ENCODE measurements around the gene BCL7A. TPM values are rescaled to one million over a fixed set of nuclear protein-coding genes. Genes with fewer than 3 reads are reported as not detected.

Gene BCL7A
- polyA plus RNA-seq, 2 of the 4 experiments (the other 2 are of a cell fraction) = 9.2 to 9.4 TPM

DNA sequence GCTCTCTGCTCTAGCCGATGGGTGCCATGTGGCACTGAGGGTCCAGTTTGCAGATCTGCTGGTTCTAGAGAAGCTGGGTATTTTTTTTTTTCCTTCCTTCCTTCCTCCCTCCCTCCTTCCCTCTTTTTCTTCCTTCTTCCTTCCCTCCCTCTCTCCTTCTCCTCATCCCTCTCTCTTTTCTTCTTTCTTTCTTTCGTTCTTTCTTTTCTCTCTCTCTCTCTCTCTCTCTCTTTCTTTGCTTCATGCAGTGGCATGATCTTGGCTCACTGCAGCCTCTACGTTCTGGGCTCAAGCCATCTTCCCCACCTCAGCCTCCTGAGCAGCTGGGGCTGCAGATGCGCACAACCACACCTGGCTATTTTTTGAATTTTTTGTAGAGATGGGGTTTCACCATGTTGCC is 2.7 kb upstream of the BCL7A start:
- no peak overlapping the region for H3K27ac ChIP-seq
- H3K9me3 ChIP-seq = peaks cover 11% of the 10 kb centered on the region; the same call in 1 of the 3 replicates
- DNase-seq (ENCODE audit: low read depth in 1 of 2, low spot score in 1 of 2) = no peak
- H3K4me3 ChIP-seq = no peak overlapping the region
- CTCF ChIA-PET = interaction anchor here (1.0 to 1.4 kb wide), 2 partner anchors 102 to 207 kb away, joined by 3 to 4 read pairs; no protein-coding TSS in a partner anchor
- POLR2A ChIA-PET = no interaction called here
- peaks cover 11% of the 10 kb centered on the region for H3K4me1 ChIP-seq
- FAIRE-seq = no peak
- no peak overlapping the region for H3K4me2 ChIP-seq
- WGBS (ENCODE audit: missing lambda C conversion rate) = 89% methylated on average over 4 of the region's 4 CpGs
- TF ChIP-seq RNF2 (IDR thresholded peaks at IDR 0.05; ENCODE audit: borderline replicate concordance, low read depth) (no peak), E2F6 (IDR thresholded peaks at IDR 0.05; ENCODE audit: borderline replicate concordance, low read depth) (no peak), ZSCAN20 (CRISPR knock-in tag; IDR thresholded peaks at IDR 0.05) (no peak), EHF (CRISPR knock-in tag; IDR thresholded peaks at IDR 0.05) (no peak), FOSL2 (IDR thresholded peaks at IDR 0.05) (no peak), FOSL2 (CRISPR knock-in tag; IDR thresholded peaks at IDR 0.05) (no peak)
- no peak for ATAC-seq

DNA sequence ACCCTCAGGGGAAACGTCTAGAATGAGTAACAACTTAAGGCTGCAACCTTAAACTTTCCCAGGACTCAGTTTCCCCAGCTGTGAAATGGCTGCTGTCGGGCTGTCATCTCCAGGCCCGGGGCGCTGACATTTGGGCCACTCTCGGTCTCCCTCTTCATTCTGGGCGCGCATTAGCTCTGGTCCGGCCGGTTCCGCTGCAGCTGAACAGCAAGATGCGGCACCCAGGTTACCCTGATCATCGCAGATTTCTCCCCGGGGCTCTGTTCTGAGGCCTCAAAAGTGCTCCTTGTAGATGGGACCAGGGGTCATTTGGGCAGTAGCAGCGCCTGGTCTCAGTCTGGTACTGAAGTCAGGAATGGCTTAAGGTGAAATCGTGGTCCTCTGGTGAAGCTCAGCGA is 890 bp upstream of the BCL7A start:
- TF ChIP-seq HDAC2 (IDR thresholded peaks at IDR 0.05) = no peak
- H3K4me1 ChIP-seq = peaks cover 17% of the 10 kb centered on the region
- H3K4me2 ChIP-seq = peak overlapping the region; percentile 96
- ChIA-PET CTCF (interaction anchor here (0.6 to 2.4 kb wide), 7 partner anchors 9 to 227 kb away, joined by 3 to 9 read pairs (median 3); partner anchors contain the start of gene RHOF), POLR2A (interaction anchor here (0.8 to 1.2 kb wide), 4 partner anchors 29 to 205 kb away, joined by 3 to 4 read pairs (median 3); partner anchors contain the start of genes DIABLO and PSMD9)
- WGBS (ENCODE audit: missing lambda C conversion rate) = 94% methylated on average over 16 of the region's 16 CpGs
- peaks cover 11% of the 10 kb centered on the region; the same call in 1 of the 3 replicates for H3K9me3 ChIP-seq
- DNase-seq (ENCODE audit: low read depth in 1 of 2, low spot score in 1 of 2) (no peak), ATAC-seq (no peak), FAIRE-seq (no peak)
- peak overlapping the region; percentile 83 for H3K4me3 ChIP-seq
- H3K27ac ChIP-seq = peak overlapping the region; percentile 89 to 90; a peak in 3 of 6 replicates

DNA sequence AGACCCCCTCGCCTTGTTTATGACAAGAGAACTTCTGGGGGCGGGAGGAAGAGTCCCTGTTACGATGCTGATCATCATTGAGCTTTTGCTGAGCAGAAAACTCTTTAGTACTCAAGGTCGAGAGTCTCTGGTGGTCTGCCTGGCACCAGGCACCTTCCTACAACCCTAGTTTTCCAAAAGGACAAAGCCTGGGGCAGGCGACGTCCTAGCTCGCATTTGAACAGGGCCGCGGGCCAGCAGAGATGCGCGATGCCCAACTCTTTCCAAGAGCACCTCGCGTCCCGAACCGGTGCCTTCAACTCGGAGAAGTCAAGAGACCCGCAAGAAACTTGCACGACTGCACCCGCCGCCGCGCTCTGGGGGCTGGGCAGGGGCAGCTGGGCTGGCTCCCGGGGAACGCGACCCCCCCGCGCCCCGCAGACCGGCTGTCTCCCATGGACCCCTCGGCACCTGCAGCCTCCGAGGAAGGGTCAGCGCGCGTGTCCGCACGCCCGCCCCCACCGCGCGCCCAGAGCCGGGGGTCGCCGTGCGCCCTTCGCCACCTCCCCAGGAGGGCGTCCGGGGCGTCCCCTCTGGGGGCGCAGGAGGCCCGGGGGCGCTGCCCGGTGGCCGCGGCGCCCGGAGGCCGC is 377 bp upstream of the BCL7A start:
- ChIA-PET CTCF (interaction anchor here (0.6 to 2.4 kb wide), 7 partner anchors 10 to 227 kb away, joined by 3 to 9 read pairs (median 3); partner anchors contain the start of gene RHOF), POLR2A (interaction anchor here (0.5 to 1.2 kb wide), 6 partner anchors 30 to 205 kb away, joined by 3 to 4 read pairs (median 4); partner anchors contain the start of genes DIABLO and PSMD9)
- WGBS (ENCODE audit: missing lambda C conversion rate) = 11% methylated on average over 22 of the region's 57 CpGs
- Histone ChIP-seq H3K4me1 (peaks cover 17% of the 10 kb centered on the region), H3K4me3 (peak overlapping the region; percentile 83), H3K9me3 (peaks cover 11% of the 10 kb centered on the region; the same call in 1 of the 3 replicates), H3K27ac (peak overlapping the region; percentile 89 to 90), H3K4me2 (peak overlapping the region; percentile 96)
- ATAC-seq (peak; percentile 5 to 26; a peak in 5 of 6 replicates), FAIRE-seq (no peak), DNase-seq (ENCODE audit: low read depth in 1 of 2, low spot score in 1 of 2) (no peak)
- TF ChIP-seq PHF8 (IDR thresholded peaks at IDR 0.05; ENCODE audit: borderline replicate concordance, low read depth) = peak; percentile 22; the same call in 1 of the 2 replicates
- TF ChIP-seq, protein P1, sequence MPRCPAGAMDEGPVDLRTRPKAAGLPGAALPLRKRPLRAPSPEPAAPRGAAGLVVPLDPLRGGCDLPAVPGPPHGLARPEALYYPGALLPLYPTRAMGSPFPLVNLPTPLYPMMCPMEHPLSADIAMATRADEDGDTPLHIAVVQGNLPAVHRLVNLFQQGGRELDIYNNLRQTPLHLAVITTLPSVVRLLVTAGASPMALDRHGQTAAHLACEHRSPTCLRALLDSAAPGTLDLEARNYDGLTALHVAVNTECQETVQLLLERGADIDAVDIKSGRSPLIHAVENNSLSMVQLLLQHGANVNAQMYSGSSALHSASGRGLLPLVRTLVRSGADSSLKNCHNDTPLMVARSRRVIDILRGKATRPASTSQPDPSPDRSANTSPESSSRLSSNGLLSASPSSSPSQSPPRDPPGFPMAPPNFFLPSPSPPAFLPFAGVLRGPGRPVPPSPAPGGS (IDR thresholded peaks at IDR 0.05) = no peak
- TF ChIP-seq HES2 (IDR thresholded peaks at IDR 0.05) = no peak
- peak; percentile 14; the same call in 1 of the 2 replicates for TF ChIP-seq MAX (IDR thresholded peaks at IDR 0.05)

DNA sequence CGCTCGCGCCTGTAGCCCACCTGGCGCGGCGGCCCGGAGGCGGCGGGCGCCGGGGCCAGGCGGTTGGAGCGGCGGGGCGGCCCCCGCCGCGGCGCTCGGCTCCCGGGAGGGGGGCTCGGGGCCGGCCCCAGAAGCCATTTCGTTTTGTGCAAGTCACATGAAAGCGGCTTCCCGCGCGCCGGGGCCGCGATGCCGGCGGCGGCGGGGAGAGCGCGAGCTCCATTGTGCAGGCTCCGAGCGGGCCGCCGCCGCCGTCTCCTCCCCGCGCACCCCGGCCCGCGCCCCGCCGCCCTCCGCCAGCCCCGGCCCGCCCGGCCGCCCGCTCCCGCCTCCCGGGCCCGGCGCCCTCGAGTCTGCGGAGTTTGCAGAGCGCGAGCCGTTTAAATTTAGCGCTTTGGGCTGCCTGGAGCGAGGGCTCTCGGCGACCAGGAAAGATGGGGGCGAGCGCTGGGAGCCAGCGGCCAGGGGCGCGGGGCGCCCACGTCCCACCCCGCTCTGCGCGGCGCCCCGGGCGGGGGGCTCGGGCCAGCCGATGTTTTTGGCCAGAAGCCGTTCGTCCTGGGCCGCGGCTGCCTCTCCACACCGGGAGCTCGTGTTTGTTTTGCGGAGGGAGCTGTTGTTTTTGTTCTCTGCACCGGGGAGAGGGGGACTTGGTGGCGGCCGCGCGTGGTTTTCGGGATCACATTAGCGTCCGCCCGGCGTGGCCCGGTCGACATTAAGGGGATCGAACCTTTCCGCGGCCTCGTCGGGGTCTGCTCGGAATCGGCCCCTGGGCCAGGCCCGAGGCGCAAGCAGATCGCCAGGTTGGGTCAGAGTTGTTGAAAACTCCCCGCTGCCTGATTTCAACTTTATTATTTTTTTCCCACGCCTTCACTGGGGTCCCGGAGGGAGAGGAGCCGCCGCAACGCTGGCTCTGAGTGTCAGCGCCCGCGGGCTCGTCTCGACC is 982 bp downstream of the BCL7A start:
- H3K27ac ChIP-seq = peak overlapping the region; percentile 89 to 90
- ATAC-seq (peak; percentile 11 to 37), FAIRE-seq (no peak), DNase-seq (ENCODE audit: low read depth in 1 of 2, low spot score in 1 of 2) (peak in 1 of 2 experiments; percentile 41)
- ChIA-PET CTCF (interaction anchor here (0.6 to 1.7 kb wide), 8 partner anchors 31 to 168 kb away, joined by 3 to 5 read pairs (median 4); no protein-coding TSS in a partner anchor), POLR2A (interaction anchor here (1.0 to 1.4 kb wide), 3 partner anchors 30 to 219 kb away, joined by 3 to 5 read pairs (median 3); partner anchors contain the start of gene SETD1B)
- 2% methylated on average over 41 of the region's 124 CpGs for WGBS (ENCODE audit: missing lambda C conversion rate)
- peak overlapping the region; percentile 96 for H3K4me2 ChIP-seq
- peak overlapping the region; percentile 83 for H3K4me3 ChIP-seq
- peaks cover 11% of the 10 kb centered on the region; the same call in 1 of the 3 replicates for H3K9me3 ChIP-seq
- TF ChIP-seq POLR2A (IDR thresholded peaks at IDR 0.05; ENCODE audit: low read length) (0 out of 2 replicates have a peak, but pooled peaks have one; percentile 13), PHF8 (IDR thresholded peaks at IDR 0.05; ENCODE audit: borderline replicate concordance, low read depth) (0 out of 2 replicates have a peak, but pooled peaks have one; percentile 29), FOSB (CRISPR knock-in tag; IDR thresholded peaks at IDR 0.05) (no peak), RNF2 (IDR thresholded peaks at IDR 0.05; ENCODE audit: borderline replicate concordance, low read depth) (peak; percentile 32; the same call in 1 of the 2 replicates), CEBPB (IDR thresholded peaks at IDR 0.05) (no peak), RFX5 (IDR thresholded peaks at IDR 0.05) (no peak), ZSCAN20 (CRISPR knock-in tag; IDR thresholded peaks at IDR 0.05) (no peak), HOXA7 (CRISPR knock-in tag; IDR thresholded peaks at IDR 0.05) (no peak), JUNB (IDR thresholded peaks at IDR 0.05) (no peak), ZFP36 (IDR thresholded peaks at IDR 0.05; ENCODE audit: borderline replicate concordance, partially characterized antibody) (no peak), ZC3H11A (IDR thresholded peaks at IDR 0.05) (no peak), SMC3 (IDR thresholded peaks at IDR 0.05) (no peak), RCOR1 (IDR thresholded peaks at IDR 0.05; ENCODE audit: low read depth, low read length) (no peak)
- peaks cover 17% of the 10 kb centered on the region for H3K4me1 ChIP-seq

All from A549 (cell line).